ENCODE data around the gene PARP6.

PARP6 gene

DNA sequence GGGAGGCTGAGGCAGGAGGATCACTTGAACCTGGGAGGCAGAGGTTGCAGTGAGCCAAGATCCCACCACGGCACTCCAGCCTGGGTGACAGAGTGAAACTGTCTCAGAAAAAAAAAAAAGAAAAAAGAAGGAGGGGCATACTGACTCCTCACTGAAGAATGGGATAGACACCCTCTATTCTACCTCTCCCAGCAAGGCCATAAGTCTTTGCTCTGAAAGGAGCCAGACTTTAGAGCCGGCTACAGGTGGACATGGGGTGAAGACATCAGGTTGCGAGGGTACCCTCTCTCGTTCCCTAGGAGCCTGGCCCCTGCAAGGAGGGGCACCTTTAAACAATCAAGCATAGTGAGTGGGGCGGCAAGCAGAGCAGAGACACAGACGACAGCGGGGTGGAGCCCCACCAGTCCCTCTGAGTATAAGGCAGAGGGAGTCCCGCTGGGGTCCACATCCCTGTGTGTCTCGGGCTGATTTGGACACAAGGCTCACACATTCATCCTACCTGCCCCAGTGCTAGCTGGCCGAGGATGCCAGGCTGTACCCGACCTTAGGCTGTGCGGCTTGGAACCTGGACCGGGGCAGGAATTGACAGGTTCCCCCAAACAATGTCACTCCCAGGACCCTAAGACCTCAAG lies 75.8 kb downstream of the PARP6 start:
- peaks cover 33% of the 10 kb centered on the region for H3K36me3 ChIP-seq (ENCODE audit: control insufficient read depth, insufficient read depth, low read length)
- no peak overlapping the region for H3K4me3 ChIP-seq (replicated peaks; ENCODE audit: low read depth, low read length)
- no peak for TF ChIP-seq CTCF (IDR thresholded peaks at IDR 0.05; ENCODE audit: insufficient read depth, low read length, poor library complexity, severe bottlenecking)
- no peaks in the 10 kb centered on the region for H3K27me3 ChIP-seq (replicated peaks; ENCODE audit: control insufficient read depth, insufficient read depth, low read length)
- peak; percentile 30 for DNase-seq (ENCODE audit: extremely low read depth, insufficient read length)

DNA sequence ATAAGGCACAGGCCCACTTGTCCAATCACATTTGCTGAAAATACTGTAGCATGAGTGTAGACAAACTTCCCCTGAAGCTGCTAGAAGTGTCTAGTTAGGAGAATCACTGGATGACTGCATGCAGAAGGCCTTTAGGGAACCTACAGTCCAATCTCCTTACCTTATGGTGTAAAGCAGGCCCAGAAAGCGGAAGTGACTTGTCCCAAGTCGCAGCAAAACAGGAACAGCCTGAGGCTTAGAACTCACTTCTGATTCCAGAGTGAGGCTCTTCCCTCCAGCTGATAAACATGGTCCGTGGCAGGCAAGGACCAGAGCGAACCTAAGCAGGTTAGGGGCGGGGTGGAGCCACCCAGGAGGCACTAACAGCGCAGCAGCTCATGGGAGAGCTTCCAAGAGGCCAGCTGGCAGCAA lies 77.2 kb downstream of the PARP6 start:
- Histone ChIP-seq H3K36me3 (ENCODE audit: control insufficient read depth, insufficient read depth, low read length) (peaks cover 19% of the 10 kb centered on the region), H3K4me3 (replicated peaks; ENCODE audit: low read depth, low read length) (no peak overlapping the region), H3K27me3 (replicated peaks; ENCODE audit: control insufficient read depth, insufficient read depth, low read length) (no peaks in the 10 kb centered on the region)
- no peak for DNase-seq (ENCODE audit: extremely low read depth, insufficient read length)
- no peak for TF ChIP-seq CTCF (IDR thresholded peaks at IDR 0.05; ENCODE audit: insufficient read depth, low read length, poor library complexity, severe bottlenecking)

DNA sequence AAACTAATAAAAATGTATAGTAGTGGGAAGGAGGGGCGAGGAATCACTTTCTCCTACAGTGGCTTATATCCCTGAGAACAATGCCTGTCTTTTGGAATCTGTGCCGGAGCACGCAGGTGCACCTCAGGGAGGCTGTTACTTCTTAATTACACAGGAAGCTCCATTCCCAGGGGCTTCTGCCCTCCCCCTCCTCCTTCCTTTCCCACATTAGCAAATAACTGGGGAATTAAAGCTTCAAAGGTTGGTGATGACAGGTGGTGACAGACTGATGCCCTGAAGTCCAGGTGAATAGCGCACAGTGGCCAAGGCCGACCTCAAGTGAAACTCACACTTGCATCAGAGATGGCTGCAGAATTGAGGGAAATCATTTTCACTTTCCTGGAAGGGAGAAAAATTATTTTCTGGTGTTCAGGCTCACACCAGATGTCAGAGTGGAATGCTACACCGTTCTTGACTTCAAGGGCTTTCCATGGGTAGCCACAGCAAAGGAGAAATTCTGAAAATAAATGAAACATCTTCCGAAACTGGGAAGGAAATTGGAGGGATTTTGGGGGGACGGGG lies 78.4 kb downstream of the PARP6 start:
- H3K36me3 ChIP-seq (ENCODE audit: control insufficient read depth, insufficient read depth, low read length) = peaks cover 9% of the 10 kb centered on the region
- no peak overlapping the region for H3K4me3 ChIP-seq (replicated peaks; ENCODE audit: low read depth, low read length)
- no peaks in the 10 kb centered on the region for H3K27me3 ChIP-seq (replicated peaks; ENCODE audit: control insufficient read depth, insufficient read depth, low read length)
- TF ChIP-seq CTCF (IDR thresholded peaks at IDR 0.05; ENCODE audit: insufficient read depth, low read length, poor library complexity, severe bottlenecking) = no peak
- no peak for DNase-seq (ENCODE audit: extremely low read depth, insufficient read length)

DNA sequence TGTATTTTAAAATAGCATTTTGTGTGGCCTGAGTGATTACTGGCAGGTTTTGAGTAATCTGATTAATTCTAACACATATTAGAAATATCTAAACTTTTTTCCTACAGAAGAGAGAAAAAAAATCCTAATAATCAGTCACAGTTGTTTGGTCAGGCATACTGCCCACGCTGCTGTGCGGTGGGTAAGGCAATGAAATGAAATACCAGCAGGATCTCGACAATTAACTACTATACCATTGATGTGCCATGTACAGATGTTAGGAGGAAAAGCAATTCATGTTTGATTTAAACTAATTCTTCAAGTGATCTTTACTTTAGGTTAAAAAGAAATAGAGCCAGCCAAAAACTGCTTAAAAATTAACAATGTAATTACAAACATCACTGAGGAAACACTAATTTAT lies 79.9 kb downstream of the PARP6 start:
- TF ChIP-seq CTCF (IDR thresholded peaks at IDR 0.05; ENCODE audit: insufficient read depth, low read length, poor library complexity, severe bottlenecking) = no peak
- no peak for DNase-seq (ENCODE audit: extremely low read depth, insufficient read length)
- H3K4me3 ChIP-seq (replicated peaks; ENCODE audit: low read depth, low read length) = no peak overlapping the region
- no peaks in the 10 kb centered on the region for H3K36me3 ChIP-seq (ENCODE audit: control insufficient read depth, insufficient read depth, low read length)
- H3K27me3 ChIP-seq (replicated peaks; ENCODE audit: control insufficient read depth, insufficient read depth, low read length) = no peaks in the 10 kb centered on the region
